ENCODE results near the gene MIPOL1.

MIPOL1 gene

GRCh38 chr14:37247791-37248461 is 50.2 kb downstream of the MIPOL1 start:
- no peak for DNase-seq (ENCODE audit: low spot score)
- TF ChIP-seq, protein P1, sequence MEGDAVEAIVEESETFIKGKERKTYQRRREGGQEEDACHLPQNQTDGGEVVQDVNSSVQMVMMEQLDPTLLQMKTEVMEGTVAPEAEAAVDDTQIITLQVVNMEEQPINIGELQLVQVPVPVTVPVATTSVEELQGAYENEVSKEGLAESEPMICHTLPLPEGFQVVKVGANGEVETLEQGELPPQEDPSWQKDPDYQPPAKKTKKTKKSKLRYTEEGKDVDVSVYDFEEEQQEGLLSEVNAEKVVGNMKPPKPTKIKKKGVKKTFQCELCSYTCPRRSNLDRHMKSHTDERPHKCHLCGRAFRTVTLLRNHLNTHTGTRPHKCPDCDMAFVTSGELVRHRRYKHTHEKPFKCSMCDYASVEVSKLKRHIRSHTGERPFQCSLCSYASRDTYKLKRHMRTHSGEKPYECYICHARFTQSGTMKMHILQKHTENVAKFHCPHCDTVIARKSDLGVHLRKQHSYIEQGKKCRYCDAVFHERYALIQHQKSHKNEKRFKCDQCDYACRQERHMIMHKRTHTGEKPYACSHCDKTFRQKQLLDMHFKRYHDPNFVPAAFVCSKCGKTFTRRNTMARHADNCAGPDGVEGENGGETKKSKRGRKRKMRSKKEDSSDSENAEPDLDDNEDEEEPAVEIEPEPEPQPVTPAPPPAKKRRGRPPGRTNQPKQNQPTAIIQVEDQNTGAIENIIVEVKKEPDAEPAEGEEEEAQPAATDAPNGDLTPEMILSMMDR (IDR thresholded peaks at IDR 0.05; ENCODE audit: extremely low read depth, insufficient read depth, missing control alignments), result no peak
- in situ Hi-C loops (cut with MboI; ENCODE audit: low pct_unique_long_range_greater_than_20kb, low sequenced_read_pairs, unreplicated experiment), result loop anchor here (25.0 kb wide), 1 partner anchor 639 kb away; no protein-coding TSS in a partner anchor

GRCh38 chr14:37251775-37252174 is 54.0 kb downstream of the MIPOL1 start:
- in situ Hi-C loops (cut with MboI; ENCODE audit: low pct_unique_long_range_greater_than_20kb, low sequenced_read_pairs, unreplicated experiment), result no loop called here
- DNase-seq (ENCODE audit: low spot score), result no peak
- TF ChIP-seq, protein P1 (IDR thresholded peaks at IDR 0.05; ENCODE audit: extremely low read depth, insufficient read depth, missing control alignments), result no peak

- in situ Hi-C loops (cut with MboI; ENCODE audit: low pct_unique_long_range_greater_than_20kb, low sequenced_read_pairs, unreplicated experiment), result no loop called here
- TF ChIP-seq, protein P1 (IDR thresholded peaks at IDR 0.05; ENCODE audit: extremely low read depth, insufficient read depth, missing control alignments), result no peak
- DNase-seq (ENCODE audit: low spot score), result no peak
These were observed 54.7 kb downstream of the MIPOL1 start for GRCh38 chr14:37252434-37252833.

DNA sequence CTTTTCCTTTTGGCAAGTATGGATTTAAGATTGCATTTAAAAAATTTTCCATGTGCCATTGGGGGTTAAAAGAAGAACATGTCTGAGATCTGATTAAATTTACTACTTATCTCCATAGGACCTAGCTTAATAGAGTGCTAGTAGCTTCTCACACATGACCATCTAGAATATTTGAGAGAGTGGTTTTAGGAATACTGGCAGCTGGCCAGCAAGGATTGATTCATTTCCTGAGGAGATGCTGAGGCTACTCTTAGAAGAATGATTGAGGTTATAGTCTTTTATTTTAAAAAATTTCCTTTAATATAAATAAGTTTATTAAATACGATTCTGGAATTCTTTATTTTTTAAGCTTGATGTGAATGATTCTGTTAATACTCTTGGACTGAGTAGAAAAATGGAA is 56.2 kb downstream of the MIPOL1 start:
- TF ChIP-seq, protein P1 (IDR thresholded peaks at IDR 0.05; ENCODE audit: extremely low read depth, insufficient read depth, missing control alignments), result no peak
- in situ Hi-C loops (cut with MboI; ENCODE audit: low pct_unique_long_range_greater_than_20kb, low sequenced_read_pairs, unreplicated experiment), result no loop called here
- DNase-seq (ENCODE audit: low spot score), result no peak

DNA sequence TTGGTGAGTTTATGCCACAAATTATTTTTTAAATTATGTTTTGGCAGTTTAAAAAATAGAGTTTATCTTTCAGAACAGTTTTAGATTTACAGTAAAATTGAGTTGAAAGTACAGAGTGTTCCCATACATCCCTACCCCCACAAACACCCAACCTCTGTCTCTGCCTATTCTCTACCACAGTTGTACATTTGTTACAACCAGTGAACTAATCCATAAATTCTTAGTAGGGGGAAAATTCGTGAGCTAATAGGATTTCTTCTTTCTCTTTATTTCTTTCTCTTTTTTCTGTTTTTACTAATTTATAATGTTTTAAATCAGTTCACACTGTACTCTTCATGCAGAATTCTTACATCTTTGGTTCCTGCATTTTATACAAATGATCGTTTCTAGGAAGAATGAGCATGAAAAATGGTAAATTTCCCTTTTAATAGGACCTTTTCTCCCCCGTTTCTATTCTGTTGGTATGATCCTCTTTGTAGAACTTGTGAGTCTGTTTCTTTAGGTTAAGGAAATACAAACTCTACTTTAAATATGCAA is 56.7 kb downstream of the MIPOL1 start:
- in situ Hi-C loops (cut with MboI; ENCODE audit: low pct_unique_long_range_greater_than_20kb, low sequenced_read_pairs, unreplicated experiment), result no loop called here
- no peak for DNase-seq (ENCODE audit: low spot score)
- TF ChIP-seq, protein P1 (IDR thresholded peaks at IDR 0.05; ENCODE audit: extremely low read depth, insufficient read depth, missing control alignments), result no peak

DNA sequence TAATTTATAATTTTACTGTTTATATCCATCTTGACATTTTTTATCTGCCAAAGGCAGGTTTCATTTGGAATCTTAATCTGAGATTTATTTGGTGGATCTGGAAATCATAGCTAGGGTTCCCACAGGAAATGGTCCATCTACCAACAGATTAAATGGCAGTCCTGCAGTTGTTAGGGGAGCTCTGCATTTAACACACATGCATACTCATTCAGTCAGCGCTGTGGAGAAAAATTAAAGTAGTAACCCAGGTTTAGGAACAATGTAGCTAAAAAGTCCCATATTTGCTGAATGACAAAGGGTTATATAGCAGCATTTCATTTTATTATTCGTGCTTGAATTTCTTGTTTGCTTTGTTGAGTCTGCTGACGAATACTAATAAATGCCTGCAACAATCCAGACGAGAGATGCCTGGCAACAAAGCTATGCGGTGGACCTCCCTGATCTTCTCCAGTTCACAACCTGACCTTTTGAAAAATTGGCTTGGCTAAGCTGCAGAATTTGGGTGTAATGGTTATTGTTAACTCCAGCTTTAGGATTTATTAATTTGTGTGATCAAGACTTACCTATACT is 59.8 kb downstream of the MIPOL1 start:
- no peak for DNase-seq (ENCODE audit: low spot score)
- TF ChIP-seq, protein P1 (IDR thresholded peaks at IDR 0.05; ENCODE audit: extremely low read depth, insufficient read depth, missing control alignments), result no peak
- in situ Hi-C loops (cut with MboI; ENCODE audit: low pct_unique_long_range_greater_than_20kb, low sequenced_read_pairs, unreplicated experiment), result no loop called here

Data from GM13977 (cell line).